Left forelimb (tissue), 1 donor: ENCODE results near the gene FOXS1.
"Not testable (repeated sequence)": the region's sequence is repeated elsewhere in the genome, so short reads cannot be mapped to it uniquely, and the experiment has no call there.

Experiments used
- DNase-seq: peaks from one replicate; pipeline ENCODE4 v3.0.0-alpha.2; 2018; ENCODE audit warnings: low spot score

Gene FOXS1

GRCh38 chr20:31822421-31823330, 22.7 kb downstream of the FOXS1 start:
- DNase-seq = peak; percentile 91

GRCh38 chr20:31821427-31821826, 24.0 kb downstream of the FOXS1 start:
- no peak for DNase-seq

GRCh38 chr20:31820228-31820627, 25.2 kb downstream of the FOXS1 start:
- DNase-seq = no peak

GRCh38 chr20:31819083-31819784, 26.2 kb downstream of the FOXS1 start, which contains the start of gene MYLK2:
Gene MYLK2, plus strand, starts transcription at chr20:31819356. Its CDS starts 225 bp downstream, at chr20:31819581.
- DNase-seq = no peak

GRCh38 chr20:31818376-31818908, 27.0 kb downstream of the FOXS1 start:
- no peak for DNase-seq

- DNase-seq = no peak
Measured at GRCh38 chr20:31817461-31817860, 27.9 kb downstream of the FOXS1 start.

GRCh38 chr20:31816221-31816620, 29.2 kb downstream of the FOXS1 start:
- DNase-seq = no peak

- DNase-seq = no peak
Measured at GRCh38 chr20:31815408-31816188, 29.8 kb downstream of the FOXS1 start.

GRCh38 chr20:31814142-31814541, 31.3 kb downstream of the FOXS1 start:
- not testable (repeated sequence) for DNase-seq

GRCh38 chr20:31813611-31814010, 31.8 kb downstream of the FOXS1 start:
- no peak for DNase-seq

- no peak for DNase-seq
Measured at GRCh38 chr20:31811796-31812728, 33.3 kb downstream of the FOXS1 start.

GRCh38 chr20:31811198-31811597, 34.2 kb downstream of the FOXS1 start:
- no peak for DNase-seq

- no peak for DNase-seq
Measured at GRCh38 chr20:31809661-31810060, 35.7 kb downstream of the FOXS1 start.

- DNase-seq = no peak
Measured at GRCh38 chr20:31808481-31808880, 36.9 kb downstream of the FOXS1 start.

- DNase-seq = no peak
Measured at GRCh38 chr20:31806564-31807355, 38.6 kb downstream of the FOXS1 start.

GRCh38 chr20:31803552-31804291, 41.7 kb downstream of the FOXS1 start:
- no peak for DNase-seq

GRCh38 chr20:31801508-31801907, 43.9 kb downstream of the FOXS1 start:
- no peak for DNase-seq

- no peak for DNase-seq
Measured at GRCh38 chr20:31797364-31797763, 48.0 kb downstream of the FOXS1 start.
